ENCODE measurements around the gene TRABD2B.

- TF ChIP-seq, protein P1, sequence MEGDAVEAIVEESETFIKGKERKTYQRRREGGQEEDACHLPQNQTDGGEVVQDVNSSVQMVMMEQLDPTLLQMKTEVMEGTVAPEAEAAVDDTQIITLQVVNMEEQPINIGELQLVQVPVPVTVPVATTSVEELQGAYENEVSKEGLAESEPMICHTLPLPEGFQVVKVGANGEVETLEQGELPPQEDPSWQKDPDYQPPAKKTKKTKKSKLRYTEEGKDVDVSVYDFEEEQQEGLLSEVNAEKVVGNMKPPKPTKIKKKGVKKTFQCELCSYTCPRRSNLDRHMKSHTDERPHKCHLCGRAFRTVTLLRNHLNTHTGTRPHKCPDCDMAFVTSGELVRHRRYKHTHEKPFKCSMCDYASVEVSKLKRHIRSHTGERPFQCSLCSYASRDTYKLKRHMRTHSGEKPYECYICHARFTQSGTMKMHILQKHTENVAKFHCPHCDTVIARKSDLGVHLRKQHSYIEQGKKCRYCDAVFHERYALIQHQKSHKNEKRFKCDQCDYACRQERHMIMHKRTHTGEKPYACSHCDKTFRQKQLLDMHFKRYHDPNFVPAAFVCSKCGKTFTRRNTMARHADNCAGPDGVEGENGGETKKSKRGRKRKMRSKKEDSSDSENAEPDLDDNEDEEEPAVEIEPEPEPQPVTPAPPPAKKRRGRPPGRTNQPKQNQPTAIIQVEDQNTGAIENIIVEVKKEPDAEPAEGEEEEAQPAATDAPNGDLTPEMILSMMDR (conservative IDR thresholded peaks at IDR 0.05): no peak
- TF ChIP-seq ZFX (IDR thresholded peaks at IDR 0.05): no peak
Observed at GRCh38 chr1:47980501-47980900, 16.7 kb downstream of the TRABD2B start.

Measured in C4-2B (cell line).